ENCODE data around the gene HOXD9.

The HOXD9 gene

DNA sequence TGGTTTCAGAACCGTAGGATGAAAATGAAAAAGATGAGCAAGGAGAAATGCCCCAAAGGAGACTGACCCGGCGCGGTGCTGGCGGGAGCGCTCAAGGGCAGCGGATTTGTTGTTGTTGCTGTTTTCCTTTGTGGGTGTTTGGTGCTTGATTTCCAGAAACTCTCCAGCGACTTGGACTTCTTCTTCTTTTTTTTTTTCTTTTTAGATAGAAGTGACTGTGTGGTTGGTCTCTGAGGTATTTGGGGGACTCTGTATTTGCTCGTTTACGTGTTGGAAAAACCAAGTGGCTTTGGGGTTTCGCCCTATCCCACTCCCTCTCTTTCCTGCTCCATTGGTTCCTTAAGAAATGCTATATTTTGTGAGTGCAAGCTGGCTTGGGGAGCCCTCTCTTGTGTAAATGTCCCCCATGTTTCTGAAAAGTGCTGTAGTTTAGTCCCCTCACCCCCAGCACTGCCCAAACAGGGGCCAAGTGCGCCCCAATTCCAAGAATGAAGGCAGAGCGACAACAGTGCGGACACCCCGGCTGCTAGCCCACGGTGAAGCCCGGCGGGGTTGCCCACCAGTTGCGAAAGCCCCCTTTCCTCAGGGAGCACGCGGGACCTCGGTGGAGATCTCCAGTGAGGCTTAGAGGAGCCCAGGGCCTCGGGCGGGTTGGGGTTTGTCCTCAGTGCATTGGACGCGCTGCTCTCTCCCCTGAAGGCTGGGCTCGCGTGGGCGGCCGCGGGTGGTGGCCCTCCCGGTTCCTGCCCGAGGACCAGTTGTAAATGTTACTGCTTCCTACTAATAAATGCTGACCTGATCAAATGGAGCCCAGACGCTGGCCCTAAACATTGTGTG lies 1.8 kb downstream of the HOXD9 start:
- no peak for DNase-seq (ENCODE audit: low read depth in 2 of 2)

DNA sequence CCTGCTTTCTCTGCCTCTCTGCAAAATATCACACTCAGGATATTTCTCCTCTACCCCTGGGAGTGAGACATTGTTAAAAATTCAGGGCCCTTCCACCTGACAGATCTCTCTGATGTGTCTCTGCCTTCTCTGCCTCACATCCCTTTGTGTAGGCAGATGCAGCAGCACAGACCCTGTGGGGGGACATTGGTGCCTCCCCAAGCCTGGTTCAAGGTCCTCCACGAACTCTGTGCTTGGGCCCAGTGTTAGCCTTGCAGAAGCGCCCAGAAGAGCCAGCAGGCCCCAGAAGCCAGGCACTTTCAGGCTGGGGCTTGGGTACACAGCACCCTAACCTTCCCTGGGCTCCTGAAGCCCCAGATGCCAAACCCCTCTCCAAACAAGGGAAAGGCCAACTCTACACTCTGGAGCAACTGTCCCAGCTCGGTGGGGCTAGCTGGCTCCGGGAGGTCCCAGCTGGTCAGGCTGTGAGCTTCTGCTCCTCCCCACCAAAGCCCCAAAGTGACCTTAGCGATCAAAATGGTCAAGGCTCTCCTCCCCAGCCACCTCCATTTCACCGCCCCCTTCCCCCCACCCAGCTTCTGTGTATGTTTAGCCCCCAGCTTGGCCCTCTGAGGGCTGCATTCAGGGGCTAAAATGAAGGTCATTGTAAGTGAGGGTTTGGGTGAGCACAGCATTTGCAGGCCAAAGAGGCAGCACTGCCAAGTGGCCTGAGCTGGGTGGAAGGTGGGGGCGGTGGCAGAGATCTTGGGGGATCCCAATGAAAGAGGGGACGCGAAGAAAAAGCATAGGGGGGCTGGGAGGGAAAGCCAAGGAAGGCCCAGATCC lies 2.6 kb downstream of the HOXD9 start:
- no peak for DNase-seq (ENCODE audit: low read depth in 2 of 2)

- no peak for DNase-seq (ENCODE audit: low read depth in 2 of 2)
Measured at GRCh38 chr2:176125772-176126054, 3.2 kb downstream of the HOXD9 start.

DNA sequence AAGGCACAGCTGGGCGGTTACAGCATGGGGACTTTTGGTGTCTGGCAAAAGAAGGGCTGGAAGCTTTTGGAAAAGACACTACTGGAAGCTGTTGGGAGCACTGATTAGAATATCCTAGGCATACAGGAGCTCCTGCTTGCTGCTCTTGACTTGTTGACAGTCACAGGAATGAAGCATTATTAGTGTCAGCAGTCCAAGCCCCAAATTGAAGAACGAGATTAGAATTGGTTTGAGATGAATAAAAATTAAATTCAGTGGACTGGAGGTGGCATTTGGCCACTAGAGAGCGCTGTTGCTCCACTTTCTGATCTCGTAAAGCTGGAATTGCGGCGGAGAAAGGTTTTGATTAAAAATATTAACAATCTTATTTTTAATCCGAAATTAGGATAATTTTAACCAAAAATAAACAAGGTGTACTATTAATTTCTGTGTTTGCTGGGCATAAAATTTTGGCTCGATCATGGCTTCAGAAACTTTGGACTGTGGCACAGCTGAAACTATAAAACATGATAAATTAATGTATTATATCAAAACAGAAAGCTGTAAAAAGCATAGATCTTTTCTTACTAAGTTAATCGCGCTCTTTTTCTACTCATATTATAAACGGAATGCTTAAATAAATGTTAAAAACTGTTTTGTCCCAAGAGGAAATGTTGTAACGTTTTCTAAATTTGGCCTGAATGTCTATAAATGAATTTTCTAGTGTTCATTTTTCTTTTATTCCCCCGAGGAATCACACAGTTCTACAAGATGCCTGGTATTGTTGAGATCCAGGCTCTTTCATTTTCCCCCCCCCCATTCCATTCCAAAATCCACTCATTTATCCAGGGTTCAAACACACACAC lies 4.6 kb downstream of the HOXD9 start:
- peak; percentile 59 to 60 for DNase-seq (ENCODE audit: low read depth in 2 of 2)

- DNase-seq (ENCODE audit: low read depth in 2 of 2), result no peak
Measured at GRCh38 chr2:176127774-176128072, 5.2 kb downstream of the HOXD9 start.

DNA sequence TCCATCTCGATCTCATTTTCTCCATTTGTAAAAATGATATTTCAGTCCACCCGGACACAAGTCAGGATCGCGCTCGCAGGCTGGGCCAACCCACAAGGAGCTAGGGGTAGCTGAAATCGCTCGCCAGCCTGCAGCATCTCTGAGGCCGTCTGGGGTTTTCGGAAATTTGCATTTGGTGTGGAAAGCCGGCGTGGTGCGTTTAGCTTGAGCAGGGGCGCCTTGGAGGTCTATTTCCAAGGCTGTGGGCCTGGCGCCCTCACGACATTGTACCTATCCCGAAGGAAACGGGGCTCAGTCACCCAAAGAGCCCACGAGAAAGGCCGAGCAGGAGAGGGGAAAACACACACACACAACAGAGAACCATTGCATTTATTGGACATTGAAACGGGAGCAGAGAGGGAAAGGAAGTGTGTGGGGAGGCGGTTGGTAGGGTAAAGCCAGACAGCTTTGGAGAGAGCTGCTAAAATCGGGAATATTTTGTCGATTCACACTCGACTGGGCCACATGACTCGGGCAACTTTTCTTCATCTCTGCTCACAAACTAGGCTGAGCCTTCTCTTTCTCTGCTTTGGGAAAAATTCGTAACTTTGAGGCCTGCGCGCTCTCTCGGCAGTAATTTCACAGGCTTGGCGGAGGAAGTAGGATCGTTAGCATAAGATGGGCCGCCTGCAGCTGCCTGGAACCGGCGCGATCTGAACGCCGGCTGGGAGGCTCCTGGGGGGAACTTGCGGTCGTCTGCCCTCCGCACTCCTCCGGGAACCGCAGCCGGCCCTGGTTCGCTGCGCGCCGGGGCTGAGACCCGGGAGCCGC lies 5.9 kb downstream of the HOXD9 start:
- DNase-seq (ENCODE audit: low read depth in 2 of 2), result no peak

DNA sequence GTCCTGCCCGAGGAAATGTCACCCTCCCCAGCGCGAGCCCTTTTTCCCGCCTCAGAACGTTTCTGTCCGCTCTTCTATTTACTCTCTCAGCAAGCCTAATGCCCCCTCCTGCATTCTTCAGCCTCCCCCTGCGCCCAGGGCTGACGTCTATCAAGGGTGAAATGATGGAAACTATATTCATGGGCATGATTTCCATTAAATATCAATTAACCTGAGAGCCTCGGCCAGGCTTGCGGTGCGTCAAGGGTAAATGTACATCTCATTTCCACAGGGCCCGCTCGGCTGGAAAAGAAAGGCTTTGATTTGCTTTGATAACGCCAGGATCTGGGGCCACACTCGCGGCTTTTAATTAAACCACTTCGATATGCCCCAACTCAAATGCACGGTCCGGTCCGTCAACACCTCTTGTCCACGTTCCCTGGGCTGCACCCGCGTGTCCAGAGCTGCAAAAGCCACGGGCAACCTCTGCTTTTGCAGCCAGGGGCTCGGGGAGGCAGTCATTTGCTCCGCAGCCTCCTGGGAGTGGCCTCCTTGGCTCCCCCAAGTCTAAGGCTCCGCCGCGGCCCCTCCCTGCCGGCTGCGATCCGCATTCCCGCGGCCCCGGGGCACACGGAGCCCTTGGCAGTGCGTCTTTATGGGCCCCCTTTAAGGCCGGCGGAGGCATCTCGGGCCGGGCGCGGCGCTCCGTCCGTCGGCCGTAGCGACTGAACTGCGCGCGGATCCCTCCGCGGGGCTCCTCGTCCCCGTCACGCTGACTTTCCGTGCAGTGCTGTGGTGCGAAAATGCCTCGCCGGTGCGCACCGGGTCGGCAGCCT lies 6.7 kb downstream of the HOXD9 start, which contains the start of gene HOXD8:
Gene HOXD8 (plus strand): TSS at position 724 of the 815 bp plus-strand sequence. CDS start 662 bp downstream, outside the sequence.
- DNase-seq (ENCODE audit: low read depth in 2 of 2), result no peak

DNA sequence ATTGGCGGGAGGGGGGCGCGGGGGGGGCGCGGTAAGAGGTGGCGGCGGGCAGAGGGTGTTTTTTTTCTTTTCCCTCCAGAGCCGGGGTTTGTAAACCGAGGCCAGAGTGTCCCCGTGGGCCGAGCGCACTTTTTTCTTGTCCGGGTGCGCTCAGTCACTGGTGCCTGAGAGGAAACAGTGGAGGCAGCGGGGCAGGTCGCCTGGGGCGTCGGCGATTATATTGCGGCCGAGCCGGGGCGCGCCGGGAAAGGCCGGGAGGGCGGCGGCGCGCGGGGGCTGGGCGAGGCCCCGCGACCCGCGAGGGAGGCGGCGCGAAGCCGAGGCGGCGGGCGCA lies 7.3 kb downstream of the HOXD9 start:
- no peak for DNase-seq (ENCODE audit: low read depth in 2 of 2)

- no peak for DNase-seq (ENCODE audit: low read depth in 2 of 2)
Measured at GRCh38 chr2:176130147-176130956, 7.8 kb downstream of the HOXD9 start.

- no peak for DNase-seq (ENCODE audit: low read depth in 2 of 2)
Measured at GRCh38 chr2:176130957-176131847, 8.7 kb downstream of the HOXD9 start.

- DNase-seq (ENCODE audit: low read depth in 2 of 2), result no peak
Measured at GRCh38 chr2:176131848-176132158, 9.3 kb downstream of the HOXD9 start.

GRCh38 chr2:176132205-176133171 lies 10.0 kb downstream of the HOXD9 start:
- no peak for DNase-seq (ENCODE audit: low read depth in 2 of 2)

GRCh38 chr2:176133389-176133788 lies 10.9 kb downstream of the HOXD9 start:
- DNase-seq (ENCODE audit: low read depth in 2 of 2), result no peak

DNA sequence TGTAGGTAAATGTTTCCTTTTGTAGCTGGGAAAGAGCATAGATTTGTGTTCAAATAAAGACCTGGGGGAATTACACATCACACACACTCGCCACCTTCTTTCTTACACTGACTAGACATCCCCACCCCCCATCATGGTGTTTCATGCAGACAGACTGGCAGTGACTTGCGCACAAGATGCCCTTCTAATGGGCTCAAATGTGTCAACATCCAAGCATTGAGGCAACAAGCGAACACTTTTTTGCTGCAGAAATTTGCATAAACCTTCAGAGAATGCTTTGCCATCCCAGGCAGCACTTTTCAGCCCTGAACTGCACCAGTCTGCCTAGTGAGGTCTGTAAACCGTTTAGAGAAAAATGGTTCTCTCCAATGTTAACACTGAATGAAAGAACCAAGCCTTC lies 11.5 kb downstream of the HOXD9 start:
- DNase-seq (ENCODE audit: low read depth in 2 of 2), result no peak

GRCh38 chr2:176135035-176135440 lies 12.5 kb downstream of the HOXD9 start:
- DNase-seq (ENCODE audit: low read depth in 2 of 2), result no peak

DNA sequence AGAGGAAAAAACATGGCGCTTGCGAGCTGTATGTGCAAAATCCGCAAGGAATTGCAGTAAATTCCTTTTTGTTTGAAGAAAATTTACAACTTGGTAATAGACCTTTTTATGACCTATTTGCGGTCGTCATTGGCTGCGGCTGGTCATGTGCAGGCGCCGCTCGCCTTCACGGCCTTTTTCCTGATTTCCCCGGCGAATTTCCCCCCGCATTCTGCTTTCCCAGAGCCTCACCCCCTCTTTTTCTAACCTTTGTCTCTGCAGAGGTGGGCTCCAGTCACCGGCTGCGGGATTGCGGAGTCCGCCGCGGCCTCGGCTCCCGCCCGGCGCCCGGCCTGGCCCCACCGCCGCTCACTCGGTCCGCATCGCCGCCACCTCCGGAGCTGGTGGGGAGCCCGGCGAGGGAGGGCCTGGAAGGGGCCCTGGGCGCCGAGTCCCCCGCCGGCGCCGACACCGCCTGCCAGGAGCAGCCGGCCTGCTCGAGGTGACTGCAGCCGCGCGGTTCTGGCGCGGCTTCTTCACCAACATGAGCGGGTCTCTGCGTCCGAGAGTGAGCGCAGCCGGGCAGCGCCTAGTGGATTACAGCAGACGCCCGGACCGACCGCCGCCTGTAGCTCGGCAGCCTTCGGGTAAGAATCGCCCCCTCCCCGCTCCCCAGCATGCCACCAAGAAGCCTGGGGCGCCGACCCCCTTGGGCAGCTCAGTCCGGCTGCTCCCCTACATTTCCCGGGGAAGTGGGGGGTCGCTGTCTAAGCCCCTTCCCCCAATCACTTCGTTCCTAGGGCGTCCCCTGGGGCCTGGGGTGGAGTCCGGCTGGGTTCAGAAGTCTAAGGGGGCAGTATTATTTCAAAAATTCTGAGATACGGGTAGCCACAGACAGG lies 14.1 kb downstream of the HOXD9 start:
- no peak for DNase-seq (ENCODE audit: low read depth in 2 of 2)

- DNase-seq (ENCODE audit: low read depth in 2 of 2), result no peak
Measured at GRCh38 chr2:176137252-176137580, 14.7 kb downstream of the HOXD9 start.

Data from activated CD4-positive, alpha-beta T cell treated with anti-CD3 and anti-CD28 coated beads for 24 hours (primary cell).